GM23248 (cell line): ENCODE data around the gene AMPD1.

Experiments
- EZH2 ChIP-seq: fragments of 200-600 bp; sonication (generic); IDR thresholded peaks from 2 replicates; pipeline ENCODE4 v1.6.1; 2018; ENCODE audit warnings: antibody characterized with exemption, mild to moderate bottlenecking; ENCODE audit not compliant: insufficient read depth, poor library complexity, severe bottlenecking
- EZH2phosphoT487 ChIP-seq: fragments of 200-600 bp; sonication (generic); IDR thresholded peaks from 2 replicates; pipeline ENCODE4 v1.6.1; 2018; ENCODE audit warnings: antibody characterized with exemption, moderate library complexity, mild to moderate bottlenecking, low read depth; ENCODE audit not compliant: insufficient read depth

DNA sequence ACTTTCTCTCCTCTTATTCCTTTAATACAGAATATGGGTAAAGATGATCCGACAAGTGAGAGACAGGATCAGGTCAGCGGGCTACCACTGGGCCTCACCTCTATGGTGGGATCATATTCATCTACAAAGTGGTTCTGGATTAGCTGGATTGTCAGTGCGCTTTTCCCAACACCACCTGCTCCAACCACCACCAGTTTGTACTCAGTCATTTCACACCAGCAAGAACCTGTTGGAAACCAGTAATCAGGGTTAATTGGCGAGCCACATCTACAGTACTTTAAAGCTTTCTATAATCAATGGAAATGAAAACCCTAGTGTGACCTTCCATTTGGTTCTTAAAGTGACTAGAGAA, 20.6 kb upstream of the AMPD1 start:
- TF ChIP-seq EZH2: no peak
- TF ChIP-seq EZH2phosphoT487: no peak
